Gastroesophageal sphincter (tissue), 4 donors: ENCODE results near the gene SNRNP27. TPM values are rescaled to one million over a fixed set of nuclear protein-coding genes. Genes with fewer than 3 reads are reported as not detected.

ENCODE experiments used
- ATAC-seq: fragments of 150-250 bp; one replicate; pipeline ENCODE4 v1.9.1; 2016; ENCODE audit warnings: mild to moderate bottlenecking, moderate library complexity
- H3K27ac ChIP-seq, 4 donors: fragments of 200-600 bp; sonication (generic) in 3 of 4; 1 replicate in 3 of 4; 2 replicates in 1 of 4; pipeline ENCODE4 v1.5.1; 2016 to 2019
- H3K27me3 ChIP-seq: fragments of 200-600 bp; sonication (generic); one replicate; pipeline ENCODE4 v1.5.1; 2019
- H3K36me3 ChIP-seq, 2 donors: fragments of 200-600 bp; sonication (generic); one replicate each; pipeline ENCODE4 v1.5.1; 2019; ENCODE audit warnings: control low read depth in 1 of 2
- H3K4me1 ChIP-seq, 3 donors: fragments of 200-600 bp; sonication (generic); 1 replicate in 2 of 3; 2 replicates in 1 of 3; pipeline ENCODE4 v1.5.1; 2016 to 2019; ENCODE audit warnings: control low read depth in 2 of 3
- H3K4me3 ChIP-seq, 2 donors: fragments of 200-600 bp; sonication (generic); one replicate each; pipeline ENCODE4 v1.5.1; 2019; ENCODE audit warnings: mild to moderate bottlenecking in 1 of 2, moderate library complexity in 1 of 2
- H3K9me3 ChIP-seq, 3 donors: fragments of 200-600 bp; sonication (generic); one replicate each; pipeline ENCODE4 v1.5.1; 2017 to 2019; ENCODE audit warnings: control low read depth in 2 of 3
- CTCF ChIP-seq, 4 experiments: fragments of 200-600 bp in 2 of 4; fragments of 450-650 bp in 2 of 4; sonication (generic) in 1 of 4; IDR thresholded peaks; one replicate each; pipeline ENCODE4 v1.5.1; 2017 to 2019; ENCODE audit warnings: antibody characterized with exemption in 4 of 4, mild to moderate bottlenecking in 2 of 4, moderate library complexity in 2 of 4
- EP300 ChIP-seq: sonication (generic); formaldehyde crosslinking; IDR thresholded peaks from one replicate; pipeline ENCODE4 v1.6.1; 2017; ENCODE audit warnings: antibody characterized with exemption, mild to moderate bottlenecking
- POLR2A ChIP-seq, 2 donors: fragments of 450-650 bp; IDR thresholded peaks; one replicate each; pipeline ENCODE4 v1.6.1; 2017; ENCODE audit warnings: antibody characterized with exemption in 2 of 2, mild to moderate bottlenecking in 2 of 2, moderate library complexity in 1 of 2
- POLR2AphosphoS5 ChIP-seq: sonication (generic); formaldehyde crosslinking; IDR thresholded peaks from one replicate; pipeline ENCODE4 v1.6.1; 2017; ENCODE audit warnings: antibody characterized with exemption
- WGBS, 2 donors: methylation state at CpG; one replicate each; pipeline ENCODE4 v1.1.5; 2018; ENCODE audit warnings: low coverage in 1 of 2; 5-methylcytosine and 5-hydroxymethylcytosine counted together
- total RNA-seq, 4 donors: library from RNA; depleted of rRNA; stranded (reverse); fragments of >200 nt; gene quantifications; one replicate each; pipeline ENCODE4 v1.1.0, GENCODE V29; 2016

SNRNP27 gene
- total RNA-seq, 4 donors from 2014 or later, result 59.4 to 87.8 (median 75.9) TPM

GRCh38 chr2:69940691-69941090 is 46.9 kb downstream of the SNRNP27 start:
- no peak overlapping the region for H3K4me3 ChIP-seq
- peaks cover 0 to 8% (median 0%) of the 10 kb centered on the region in 3 donors for H3K4me1 ChIP-seq
- peaks cover 0 to 83% of the 10 kb centered on the region in 2 donors for H3K36me3 ChIP-seq
- H3K27ac ChIP-seq, result no peak overlapping the region
- no peak for ATAC-seq
- H3K9me3 ChIP-seq, result no peaks in the 10 kb centered on the region
- 93% methylated on average over 8 of the region's 8 CpGs; no CpG with 5 or more reads in 1 of the 2 donors for WGBS, 2 donors
- TF ChIP-seq POLR2A (IDR thresholded peaks at IDR 0.05) (no peak), POLR2AphosphoS5 (no peak), CTCF (IDR thresholded peaks at IDR 0.05) (no peak), EP300 (no peak)
- H3K27me3 ChIP-seq, result no peaks in the 10 kb centered on the region

- ATAC-seq, result no peak
- WGBS, 2 donors, result 81 to 92% methylated on average over 7 to 8 of the region's 11 CpGs
Measured at GRCh38 chr2:69943000-69943842, 49.5 kb downstream of the SNRNP27 start.

GRCh38 chr2:69943843-69944525 is 50.2 kb downstream of the SNRNP27 start:
- TF ChIP-seq EP300, result no peak
- TF ChIP-seq CTCF (IDR thresholded peaks at IDR 0.05), result no peak
- TF ChIP-seq POLR2A (IDR thresholded peaks at IDR 0.05), result no peak
- no peak for TF ChIP-seq POLR2AphosphoS5
- Histone ChIP-seq H3K9me3 (no peaks in the 10 kb centered on the region), H3K4me3 (no peak overlapping the region), H3K4me1 (peaks cover 0 to 6% (median 0%) of the 10 kb centered on the region in 3 donors), H3K36me3 (peaks cover 0 to 50% of the 10 kb centered on the region in 2 donors), H3K27me3 (peaks cover 6% of the 10 kb centered on the region), H3K27ac (no peak overlapping the region)
- 88 to 90% methylated on average over 5 to 6 of the region's 9 CpGs for WGBS, 2 donors
- ATAC-seq, result no peak

More at GRCh38 chr2:69943000-69943842, 49.5 kb downstream of the SNRNP27 start:
- Histone ChIP-seq H3K4me3 (no peak overlapping the region), H3K9me3 (no peaks in the 10 kb centered on the region), H3K27me3 (no peaks in the 10 kb centered on the region), H3K36me3 (peaks cover 0 to 58% of the 10 kb centered on the region in 2 donors), H3K27ac (no peak overlapping the region), H3K4me1 (no peaks in the 10 kb centered on the region)
- TF ChIP-seq CTCF (IDR thresholded peaks at IDR 0.05) (no peak), POLR2AphosphoS5 (no peak), POLR2A (IDR thresholded peaks at IDR 0.05) (no peak), EP300 (no peak)

- Histone ChIP-seq H3K27me3 (peaks cover 9% of the 10 kb centered on the region), H3K4me3 (no peak overlapping the region), H3K9me3 (no peaks in the 10 kb centered on the region), H3K4me1 (peaks cover 0 to 6% (median 0%) of the 10 kb centered on the region in 3 donors), H3K36me3 (peaks cover 0 to 43% of the 10 kb centered on the region in 2 donors), H3K27ac (no peak overlapping the region)
- TF ChIP-seq CTCF (IDR thresholded peaks at IDR 0.05), result no peak
- no peak for TF ChIP-seq POLR2A (IDR thresholded peaks at IDR 0.05)
- TF ChIP-seq POLR2AphosphoS5, result no peak
- TF ChIP-seq EP300, result no peak
- ATAC-seq, result no peak
- WGBS, 2 donors, result 97 to 100% methylated on average over 3 to 5 of the region's 7 CpGs
Measured at GRCh38 chr2:69944756-69945155, 51.0 kb downstream of the SNRNP27 start.
